ENCODE data around the gene EEF1A2.

- TF ChIP-seq EZH2 (IDR thresholded peaks at IDR 0.05; ENCODE audit: low read depth, unreplicated experiment) (no peak), CTCF (conservative IDR thresholded peaks at IDR 0.05; ENCODE audit: low read depth in 2 of 2) (no peak), REST (IDR thresholded peaks at IDR 0.05; ENCODE audit: unreplicated experiment) (no peak), CREB1 (CRISPR knock-in tag; IDR thresholded peaks at IDR 0.05; ENCODE audit: low read depth) (no peak), POLR2AphosphoS5 (IDR thresholded peaks at IDR 0.05; ENCODE audit: low read depth) (no peak), EZH2phosphoT487 (IDR thresholded peaks at IDR 0.05; ENCODE audit: unreplicated experiment) (no peak)
Observed at GRCh38 chr20:63446216-63447024, 52.5 kb downstream of the EEF1A2 start.

Data from GM23338 (cell line).